ENCODE results near the gene PTGR3.
A peak's percentile ranks its signal among the peaks of the same experiment; 100 is the strongest.

PTGR3 gene

GRCh38 chr18:75214766-75215510 is 6.0 kb upstream of the PTGR3 start:
- no peak for DNase-seq (ENCODE audit: low read depth)

DNA sequence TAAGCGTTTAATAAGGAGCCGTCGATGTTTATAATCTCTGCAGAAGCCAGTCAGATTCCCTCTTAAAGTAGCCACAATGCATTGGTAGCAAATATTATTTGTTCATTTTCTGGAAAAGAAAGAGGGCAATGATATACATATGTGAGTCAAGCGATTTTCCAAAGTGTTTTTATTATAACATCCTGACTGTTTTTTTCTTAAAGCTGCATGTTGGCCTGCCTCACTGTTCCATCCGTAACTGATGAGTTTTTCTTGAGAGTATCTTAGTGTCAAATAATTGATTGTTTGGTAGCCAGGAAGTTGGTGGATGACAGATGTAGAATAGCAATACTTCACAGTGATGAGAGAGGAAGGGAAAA is 5.4 kb upstream of the PTGR3 start:
- DNase-seq (ENCODE audit: low read depth) = no peak

GRCh38 chr18:75213611-75214331 is 4.8 kb upstream of the PTGR3 start:
- DNase-seq (ENCODE audit: low read depth) = no peak

GRCh38 chr18:75212751-75213090 is 3.8 kb upstream of the PTGR3 start:
- no peak for DNase-seq (ENCODE audit: low read depth)

GRCh38 chr18:75211953-75212750 is 3.2 kb upstream of the PTGR3 start:
- no peak for DNase-seq (ENCODE audit: low read depth)

DNA sequence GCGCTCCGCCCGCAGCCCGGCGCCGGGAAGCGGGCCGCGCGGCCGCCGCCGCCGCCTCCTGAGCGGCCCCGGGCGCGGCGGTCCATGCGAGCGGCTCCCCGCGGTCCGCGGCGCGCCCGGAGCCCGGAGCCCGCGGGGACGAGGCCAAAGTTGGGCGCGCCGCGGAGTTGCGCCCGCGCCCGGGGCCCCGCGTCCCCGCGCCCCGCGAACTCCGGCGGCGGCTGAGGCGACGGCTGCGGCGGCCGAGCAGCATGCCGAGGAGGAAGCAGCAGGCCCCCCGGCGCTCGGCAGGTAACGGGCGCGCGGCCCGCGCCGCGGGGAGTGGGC is 2.6 kb upstream of the PTGR3 start:
- DNase-seq (ENCODE audit: low read depth) = no peak

- no peak for DNase-seq (ENCODE audit: low read depth)
Observed at GRCh38 chr18:75211002-75211621, 2.2 kb upstream of the PTGR3 start.

GRCh38 chr18:75210274-75211001 is 1.5 kb upstream of the PTGR3 start, which contains the start of gene TSHZ1:
Gene TSHZ1 (plus strand): TSS chr18:75210797. CDS start chr18:75211877, 1,080 bp downstream.
- peak; percentile 60 for DNase-seq (ENCODE audit: low read depth)

DNA sequence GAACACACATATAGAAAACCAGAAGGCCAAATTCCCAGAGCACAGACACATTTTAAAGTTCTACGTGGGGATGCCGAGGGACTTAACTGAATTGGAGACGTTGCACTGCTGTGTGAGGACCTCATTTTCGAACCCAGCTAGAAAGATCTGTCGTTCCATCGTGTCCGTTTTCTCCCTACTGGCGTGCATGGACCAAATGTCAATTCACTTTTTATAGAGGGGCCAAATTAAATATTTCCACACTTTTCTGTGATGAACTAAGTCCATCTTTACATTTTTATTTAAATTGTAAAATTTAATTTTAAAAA is 966 bp upstream of the PTGR3 start:
- DNase-seq (ENCODE audit: low read depth) = no peak

DNA sequence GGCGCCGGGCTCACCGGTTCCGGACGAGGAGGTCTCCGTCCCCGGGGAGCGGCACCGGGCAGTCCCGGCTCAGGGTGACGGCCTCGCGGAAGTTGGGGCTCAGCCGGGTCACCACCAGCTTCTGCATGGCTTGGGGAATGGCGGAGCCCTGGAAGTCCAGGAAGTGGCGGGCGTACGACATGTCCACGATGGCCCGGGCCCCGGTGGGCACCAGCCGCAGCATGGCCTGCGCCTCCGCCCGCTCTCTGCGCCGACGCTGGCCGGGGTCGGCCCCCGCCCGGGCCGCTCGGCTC is 157 bp downstream of the PTGR3 start:
- DNase-seq (ENCODE audit: low read depth) = no peak

GRCh38 chr18:75208155-75208835 is 644 bp downstream of the PTGR3 start:
- DNase-seq (ENCODE audit: low read depth) = no peak

DNA sequence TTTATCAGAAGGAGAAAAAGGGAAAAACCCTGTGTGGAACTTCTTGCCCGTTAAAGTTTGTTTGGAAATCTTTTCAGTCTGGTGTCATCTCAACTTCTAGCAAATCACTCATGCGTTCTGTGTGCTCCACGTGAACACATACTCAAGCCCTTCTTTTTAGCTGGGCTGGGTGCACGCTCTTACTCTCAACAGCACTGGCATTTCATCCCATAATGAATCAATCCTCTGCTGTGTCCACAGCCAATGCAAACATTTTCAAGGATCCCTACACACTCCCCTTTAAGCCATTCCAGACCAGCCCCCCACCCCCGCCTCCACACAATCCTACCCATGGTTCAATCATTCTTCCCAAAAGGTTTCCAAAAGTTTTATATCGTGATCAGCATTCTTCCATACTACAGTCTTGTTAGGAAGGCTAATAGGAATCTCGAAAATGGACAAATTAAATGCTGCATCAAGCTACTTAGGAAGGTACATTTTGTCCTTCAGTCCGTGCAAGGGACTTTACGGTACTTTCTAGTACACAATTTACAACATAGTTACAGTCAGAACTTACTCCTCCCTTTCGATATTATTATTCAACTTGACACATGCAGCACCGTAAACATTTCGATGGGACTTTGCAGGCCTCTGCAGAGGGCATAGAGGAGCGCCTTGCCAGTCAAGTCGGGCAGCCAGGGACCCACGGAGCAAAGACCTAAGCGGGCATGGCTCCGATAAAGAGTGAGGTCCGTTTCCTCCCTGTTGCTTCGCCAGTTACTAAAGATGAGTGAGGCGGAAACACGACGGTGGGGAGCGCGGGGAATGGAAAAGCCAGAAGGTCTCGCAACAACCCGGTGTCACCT is 1.4 kb downstream of the PTGR3 start:
- no peak for DNase-seq (ENCODE audit: low read depth)

DNA sequence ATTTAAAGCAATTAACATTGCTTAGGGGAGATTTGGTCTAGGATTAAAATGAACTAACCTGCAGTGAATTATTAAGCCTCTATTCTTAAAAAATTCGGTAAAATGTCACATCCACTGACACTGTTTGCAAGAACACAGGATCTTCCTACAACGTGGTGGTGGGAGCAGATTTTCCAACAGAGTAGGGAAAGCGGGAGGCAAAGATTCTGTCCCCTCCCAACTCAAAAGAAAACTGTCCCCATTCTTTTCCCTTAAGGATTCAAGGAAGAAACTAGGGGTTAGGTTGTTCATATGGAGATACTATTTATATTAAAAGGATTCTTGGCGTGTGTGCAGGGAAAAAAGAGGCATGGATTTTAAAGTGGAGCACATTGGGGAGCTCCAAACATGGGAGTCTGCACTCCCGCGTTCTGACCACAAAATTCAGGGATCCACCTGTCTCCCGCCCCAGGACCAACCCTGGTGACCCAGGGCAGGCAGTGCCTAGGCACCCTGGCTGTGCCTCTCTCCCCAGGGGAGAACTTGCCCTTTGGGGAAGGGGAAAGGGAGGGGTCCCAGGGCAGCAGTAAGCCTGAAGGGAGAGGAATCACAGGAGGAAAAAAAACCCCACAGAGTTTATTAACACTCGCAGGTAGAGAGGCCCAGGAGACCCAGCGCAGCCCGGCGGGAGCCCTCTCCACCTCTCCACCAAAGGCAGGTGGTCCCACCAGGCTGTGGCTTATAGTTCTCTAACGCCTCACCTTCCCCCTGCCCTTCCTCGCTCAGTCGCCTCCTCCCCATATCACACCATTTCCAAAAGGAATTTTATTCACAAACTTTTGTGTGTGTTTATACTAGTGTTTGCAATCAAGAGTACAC is 2.3 kb downstream of the PTGR3 start:
- no peak for DNase-seq (ENCODE audit: low read depth)

- DNase-seq (ENCODE audit: low read depth) = no peak
Observed at GRCh38 chr18:75205514-75206132, 3.3 kb downstream of the PTGR3 start.

DNA sequence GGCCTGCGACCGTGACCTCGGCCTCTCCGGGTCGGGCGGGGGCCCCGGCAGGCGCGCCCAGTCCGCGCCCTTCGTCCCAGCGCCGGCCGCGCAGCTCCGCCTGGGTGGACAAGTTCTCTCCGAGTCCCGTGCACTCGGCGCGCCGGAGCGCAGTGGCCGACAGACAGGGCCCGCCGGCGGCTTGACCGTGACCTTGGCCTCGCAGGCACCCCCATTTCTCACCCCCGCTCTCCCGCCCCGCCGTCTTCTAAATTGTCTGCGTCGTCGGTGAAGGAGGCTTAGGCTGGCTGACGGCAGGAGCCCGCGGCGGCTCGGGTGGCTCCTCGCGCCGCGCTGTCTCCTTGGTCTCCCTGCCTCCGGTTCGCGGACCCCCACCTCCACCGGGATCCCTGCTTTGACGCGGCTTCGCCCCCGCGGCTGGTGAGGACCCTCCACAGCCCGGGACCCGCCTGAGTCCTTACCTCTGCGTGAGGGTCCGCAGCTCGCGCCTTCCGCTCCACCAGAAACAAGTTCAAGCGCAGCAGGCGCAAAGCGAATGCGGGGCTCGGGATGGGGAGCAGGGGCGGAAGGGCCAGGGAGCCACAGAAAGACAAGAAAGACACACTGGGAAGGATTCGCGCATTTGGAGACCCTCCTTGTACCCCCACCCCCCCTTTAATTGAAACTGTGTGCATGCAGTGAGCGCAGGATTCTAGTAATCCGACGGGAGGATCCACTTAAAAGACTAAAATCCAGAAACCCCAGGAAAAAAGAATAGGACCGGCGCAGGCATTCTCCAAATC is 4.0 kb downstream of the PTGR3 start:
- DNase-seq (ENCODE audit: low read depth) = no peak

GRCh38 chr18:75204269-75204731 is 4.6 kb downstream of the PTGR3 start:
- no peak for DNase-seq (ENCODE audit: low read depth)

GRCh38 chr18:75203416-75204268 is 5.3 kb downstream of the PTGR3 start:
- no peak for DNase-seq (ENCODE audit: low read depth)
